Ascending aorta (tissue), 2 donors: ENCODE results near the gene MBD3L2B. TPM values are rescaled to one million over a fixed set of nuclear protein-coding genes. Genes with fewer than 3 reads are reported as not detected.

ENCODE experiments used
- DNase-seq, 2 donors: peaks; one replicate each; pipeline ENCODE4 v3.0.0-alpha.2; 2019; ENCODE audit warnings: low spot score in 2 of 2
- H3K27ac ChIP-seq, 2 donors: fragments of 200-600 bp; sonication (generic); one replicate each; pipeline ENCODE4 v1.5.1; 2016 to 2017; ENCODE audit warnings: mild to moderate bottlenecking in 1 of 2
- H3K27me3 ChIP-seq: fragments of 200-600 bp; sonication (generic); one replicate; pipeline ENCODE4 v1.5.1; 2017
- H3K36me3 ChIP-seq, 2 donors: fragments of 200-600 bp; sonication (generic); one replicate each; pipeline ENCODE4 v1.5.1; 2016
- H3K4me1 ChIP-seq, 2 donors: fragments of 200-600 bp; sonication (generic); one replicate each; pipeline ENCODE4 v1.5.1; 2016 to 2017; ENCODE audit warnings: mild to moderate bottlenecking in 1 of 2
- H3K4me3 ChIP-seq, 2 donors: fragments of 200-600 bp; sonication (generic); one replicate each; pipeline ENCODE4 v1.5.1; 2016 to 2017; ENCODE audit warnings: mild to moderate bottlenecking in 1 of 2
- H3K9me3 ChIP-seq, 2 donors: fragments of 200-600 bp; sonication (generic); one replicate each; pipeline ENCODE4 v1.5.1; 2016
- intact Hi-C: fragments of 100-400 bp; cut with DNase I; formaldehyde crosslinking; loops from one replicate; pipeline ENCODE4 v1.15.1; 2023
- total RNA-seq: library from RNA; depleted of rRNA; stranded (reverse); fragments of >200 nt; gene quantifications from one replicate; pipeline ENCODE4 v1.1.0, GENCODE V29; 2016
- TF ChIP-seq, protein P1 (sequence below), 3 experiments: fragments of 200-600 bp in 2 of 3; fragments of 450-650 bp in 1 of 3; sonication (generic) in 2 of 3; IDR thresholded peaks; one replicate each; pipeline ENCODE4 v1.5.1; 2016 to 2019; ENCODE audit warnings: antibody characterized with exemption in 3 of 3, mild to moderate bottlenecking in 1 of 3, moderate library complexity in 1 of 3

MBD3L2B gene
- total RNA-seq, 1 donor from 2014 or later: not detected

DNA sequence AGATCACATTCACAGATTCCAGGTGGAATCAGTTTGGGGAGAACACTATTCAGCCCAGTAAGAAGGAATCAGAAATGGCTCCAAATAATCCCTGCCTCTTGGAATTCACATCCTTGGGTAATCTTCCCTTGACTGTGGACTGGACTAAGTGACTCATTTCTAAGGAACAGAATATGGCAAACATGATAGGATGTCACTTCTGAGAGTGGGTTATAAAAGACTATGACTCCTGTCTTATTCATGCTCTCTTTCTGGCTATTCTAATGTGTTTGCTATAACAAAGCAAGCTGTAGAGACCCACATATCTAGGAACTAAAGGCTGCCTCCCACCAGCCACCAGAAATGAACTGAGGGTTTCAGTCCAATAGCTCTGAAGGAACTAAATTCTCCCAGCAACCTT lies 37.8 kb downstream of the MBD3L2B start:
- no peak overlapping the region for H3K4me3 ChIP-seq
- H3K27me3 ChIP-seq: no peaks in the 10 kb centered on the region
- TF ChIP-seq, protein P1, sequence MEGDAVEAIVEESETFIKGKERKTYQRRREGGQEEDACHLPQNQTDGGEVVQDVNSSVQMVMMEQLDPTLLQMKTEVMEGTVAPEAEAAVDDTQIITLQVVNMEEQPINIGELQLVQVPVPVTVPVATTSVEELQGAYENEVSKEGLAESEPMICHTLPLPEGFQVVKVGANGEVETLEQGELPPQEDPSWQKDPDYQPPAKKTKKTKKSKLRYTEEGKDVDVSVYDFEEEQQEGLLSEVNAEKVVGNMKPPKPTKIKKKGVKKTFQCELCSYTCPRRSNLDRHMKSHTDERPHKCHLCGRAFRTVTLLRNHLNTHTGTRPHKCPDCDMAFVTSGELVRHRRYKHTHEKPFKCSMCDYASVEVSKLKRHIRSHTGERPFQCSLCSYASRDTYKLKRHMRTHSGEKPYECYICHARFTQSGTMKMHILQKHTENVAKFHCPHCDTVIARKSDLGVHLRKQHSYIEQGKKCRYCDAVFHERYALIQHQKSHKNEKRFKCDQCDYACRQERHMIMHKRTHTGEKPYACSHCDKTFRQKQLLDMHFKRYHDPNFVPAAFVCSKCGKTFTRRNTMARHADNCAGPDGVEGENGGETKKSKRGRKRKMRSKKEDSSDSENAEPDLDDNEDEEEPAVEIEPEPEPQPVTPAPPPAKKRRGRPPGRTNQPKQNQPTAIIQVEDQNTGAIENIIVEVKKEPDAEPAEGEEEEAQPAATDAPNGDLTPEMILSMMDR (IDR thresholded peaks at IDR 0.05): no peak
- no peak overlapping the region for H3K27ac ChIP-seq
- intact Hi-C loops: no loop called here
- DNase-seq: no peak
- peaks cover 0 to 12% of the 10 kb centered on the region in 2 donors for H3K9me3 ChIP-seq
- H3K4me1 ChIP-seq: no peaks in the 10 kb centered on the region
- H3K36me3 ChIP-seq: no peaks in the 10 kb centered on the region

- no peaks in the 10 kb centered on the region for H3K27me3 ChIP-seq
- TF ChIP-seq, protein P1 (IDR thresholded peaks at IDR 0.05): no peak
- intact Hi-C loops: no loop called here
- peaks cover 7% of the 10 kb centered on the region in 2 donors for H3K9me3 ChIP-seq
- H3K27ac ChIP-seq: no peak overlapping the region
- no peak for DNase-seq
- no peaks in the 10 kb centered on the region for H3K36me3 ChIP-seq
- no peaks in the 10 kb centered on the region for H3K4me1 ChIP-seq
- no peak overlapping the region for H3K4me3 ChIP-seq
Observed at GRCh38 chr19:6979399-6979798, 41.8 kb downstream of the MBD3L2B start.

DNA sequence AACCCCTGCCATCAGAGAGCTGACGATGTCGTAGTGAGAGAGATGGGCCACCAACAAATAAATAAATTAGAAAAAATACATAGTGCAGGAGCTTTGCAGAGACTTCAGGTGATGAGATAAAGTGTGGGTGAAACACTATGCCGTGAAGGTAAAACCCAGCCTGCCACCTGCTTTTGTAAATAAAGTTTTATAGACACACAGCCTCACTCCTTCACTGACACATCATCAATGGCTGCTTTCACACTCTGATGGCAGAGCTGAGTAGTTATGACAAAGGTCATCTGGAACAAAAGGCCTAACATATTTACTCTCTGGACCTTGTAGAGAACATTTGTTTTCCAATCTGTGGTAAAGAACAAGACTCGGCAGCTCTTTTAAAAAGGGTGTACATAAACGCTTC lies 45.0 kb downstream of the MBD3L2B start:
- DNase-seq: no peak
- Histone ChIP-seq H3K27me3 (no peaks in the 10 kb centered on the region), H3K9me3 (peaks cover 7% of the 10 kb centered on the region in 2 donors), H3K27ac (no peak overlapping the region), H3K4me3 (no peak overlapping the region), H3K36me3 (no peaks in the 10 kb centered on the region), H3K4me1 (no peaks in the 10 kb centered on the region)
- intact Hi-C loops: no loop called here
- TF ChIP-seq, protein P1 (IDR thresholded peaks at IDR 0.05): no peak

- Histone ChIP-seq H3K27ac (no peak overlapping the region), H3K4me1 (no peaks in the 10 kb centered on the region), H3K4me3 (no peak overlapping the region), H3K27me3 (no peaks in the 10 kb centered on the region), H3K9me3 (no peaks in the 10 kb centered on the region), H3K36me3 (no peaks in the 10 kb centered on the region)
- no peak for DNase-seq
- TF ChIP-seq, protein P1 (IDR thresholded peaks at IDR 0.05): no peak
- intact Hi-C loops: no loop called here
Observed at GRCh38 chr19:6971366-6971765, 49.9 kb downstream of the MBD3L2B start.

DNA sequence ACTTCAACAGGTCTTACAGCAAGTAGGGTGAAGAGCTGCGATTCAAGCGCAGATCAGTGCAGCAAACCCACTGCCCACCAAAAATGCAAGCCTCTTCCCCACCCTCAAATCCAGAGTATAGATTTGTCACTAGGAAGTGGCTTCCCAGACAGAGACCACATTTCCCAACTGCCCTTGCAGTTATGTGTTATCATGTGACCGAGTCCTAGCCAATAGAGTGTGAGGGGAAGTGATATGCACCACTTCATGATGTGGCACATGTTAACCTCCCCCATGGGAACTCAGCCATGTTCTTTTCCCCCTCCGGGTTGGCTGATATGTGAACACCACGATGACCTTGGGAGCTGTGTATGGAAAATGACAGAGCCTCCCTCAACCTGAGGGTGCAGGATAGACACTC lies 50.8 kb downstream of the MBD3L2B start:
- Histone ChIP-seq H3K27ac (no peak overlapping the region), H3K27me3 (no peaks in the 10 kb centered on the region), H3K4me1 (no peaks in the 10 kb centered on the region), H3K36me3 (no peaks in the 10 kb centered on the region), H3K4me3 (no peak overlapping the region), H3K9me3 (no peaks in the 10 kb centered on the region)
- TF ChIP-seq, protein P1 (IDR thresholded peaks at IDR 0.05): no peak
- DNase-seq: no peak
- intact Hi-C loops: no loop called here

DNA sequence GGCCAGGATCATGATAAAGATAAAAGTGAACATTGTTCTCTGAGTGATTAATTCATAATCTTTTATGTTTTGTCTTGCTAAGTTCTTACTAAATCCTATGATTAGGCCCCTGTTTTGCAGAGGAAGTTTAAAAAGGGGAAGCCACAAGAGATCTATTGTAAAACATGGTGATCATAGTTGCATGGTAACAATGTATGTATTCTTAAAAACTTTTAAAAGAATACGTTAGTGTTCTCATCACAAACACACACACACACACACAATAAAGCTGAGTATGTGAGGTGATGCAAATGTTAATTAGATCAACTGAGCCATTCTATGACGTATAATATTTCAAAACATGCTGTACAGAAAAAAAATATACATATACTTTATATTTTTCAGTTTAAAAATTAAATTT lies 51.2 kb downstream of the MBD3L2B start:
- no peaks in the 10 kb centered on the region for H3K4me1 ChIP-seq
- H3K4me3 ChIP-seq: no peak overlapping the region
- no peak overlapping the region for H3K27ac ChIP-seq
- H3K36me3 ChIP-seq: no peaks in the 10 kb centered on the region
- TF ChIP-seq, protein P1 (IDR thresholded peaks at IDR 0.05): no peak
- no peaks in the 10 kb centered on the region for H3K27me3 ChIP-seq
- no peak for DNase-seq
- intact Hi-C loops: no loop called here
- H3K9me3 ChIP-seq: no peaks in the 10 kb centered on the region
